Anterior cingulate cortex (tissue), 58 donors: ENCODE measurements around the gene MTFR1L.

Experiments
- DNase-seq, 58 donors: peaks; one replicate each; lab custom pipeline; 2025; lab: John Stamatoyannopoulos, UW

Gene MTFR1L

GRCh38 chr1:25819491-25820246 is at the start of gene MTFR1L:
Gene MTFR1L, plus strand, starts transcription at chr1:25819954. Its CDS starts 3,151 bp downstream, at chr1:25823105.
- peak in 57 of 58 donors; percentile 35 to 90 (median 81) for DNase-seq

- DNase-seq = no peak
These were observed 49.1 kb upstream of the MTFR1L start for GRCh38 chr1:25770541-25771220.

- no peak for DNase-seq
These were observed 48.3 kb upstream of the MTFR1L start for GRCh38 chr1:25771221-25772114.

GRCh38 chr1:25772164-25772563 is 47.6 kb upstream of the MTFR1L start:
- DNase-seq = no peak

- no peak for DNase-seq
These were observed 47.0 kb upstream of the MTFR1L start for GRCh38 chr1:25772692-25773245.

- DNase-seq = peak in 6 of 58 donors; percentile 12 to 42 (median 21)
These were observed 46.2 kb upstream of the MTFR1L start for GRCh38 chr1:25773441-25774125.

GRCh38 chr1:25774206-25774803 is 45.4 kb upstream of the MTFR1L start:
- DNase-seq = no peak

- DNase-seq = no peak
These were observed 44.6 kb upstream of the MTFR1L start for GRCh38 chr1:25774921-25775771.

- no peak for DNase-seq
These were observed 40.4 kb upstream of the MTFR1L start for GRCh38 chr1:25779388-25779787.

- no peak for DNase-seq
These were observed 39.9 kb upstream of the MTFR1L start for GRCh38 chr1:25779894-25780293.

- DNase-seq = no peak
These were observed 39.2 kb upstream of the MTFR1L start for GRCh38 chr1:25780318-25781129.

GRCh38 chr1:25781130-25781433 is 38.7 kb upstream of the MTFR1L start:
- no peak for DNase-seq

- DNase-seq = no peak
These were observed 37.0 kb upstream of the MTFR1L start for GRCh38 chr1:25782608-25783201.

GRCh38 chr1:25784575-25785051 is 35.1 kb upstream of the MTFR1L start:
- DNase-seq = no peak

- DNase-seq = no peak
These were observed 34.3 kb upstream of the MTFR1L start for GRCh38 chr1:25785333-25786067.

GRCh38 chr1:25786887-25787759 is 32.6 kb upstream of the MTFR1L start:
- peak in 2 of 58 donors; percentile 19 to 44 for DNase-seq
